Caco-2 (cell line): Measurements from ENCODE around the gene DHRS7C. TPM values are rescaled to one million over a fixed set of nuclear protein-coding genes. Genes with fewer than 3 reads are reported as not detected.

Source experiments
- BruUV-seq: library from RNA; stranded (reverse); fragments of 400-500 nt; replicated peaks from 2 replicates; lab custom pipeline; 2021; lab: Mats Ljungman, UMichigan
- CTCF ChIA-PET: fragments of 300-600 bp; sonication (Branson Sonifier 250); formaldehyde crosslinking; loops from one replicate; lab custom pipeline; 2022; ENCODE audit warnings: antibody characterized with exemption; lab: Charles Lee
- POLR2A ChIA-PET: fragments of 300-600 bp; sonication (Branson Sonifier 250); formaldehyde crosslinking; loops from one replicate; lab custom pipeline; 2022; ENCODE audit warnings: antibody characterized with exemption; lab: Charles Lee
- DNase-seq, 2 experiments: peaks; one replicate each; pipeline versions ENCODE4 v3.0.0 to v3.0.0-alpha.2; 2020 to 2022
- H3K27me3 ChIP-seq: replicated peaks from 2 replicates; pipeline ENCODE4 v1.6.0; 2011; ENCODE audit warnings: low read length; ENCODE audit not compliant: control insufficient read depth, insufficient read depth
- H3K36me3 ChIP-seq: 2 replicates; pipeline ENCODE4 v1.5.1; 2011; ENCODE audit warnings: low read length; ENCODE audit not compliant: control insufficient read depth, insufficient read depth
- H3K4me1 ChIP-seq: fragments of 250-450 bp; sonication (Bioruptor Pico); 2 replicates; pipeline ENCODE4 v1.5.1; 2020; ENCODE audit warnings: mild to moderate bottlenecking
- H3K4me3 ChIP-seq: 2 replicates; pipeline ENCODE4 v1.5.1; 2011; ENCODE audit warnings: low read depth, mild to moderate bottlenecking, control low read depth, low read length
- H3K9me3 ChIP-seq: fragments of 250-450 bp; sonication (Bioruptor Pico); 2 replicates; pipeline ENCODE4 v1.5.1; 2020; ENCODE audit warnings: mild to moderate bottlenecking, moderate library complexity
- H3K27ac Mint-ChIP-seq: one replicate; pipeline ENCODE4 v1.8.0; 2022; ENCODE audit warnings: mixed read lengths; ENCODE audit not compliant: unreplicated experiment
- H3K27me3 Mint-ChIP-seq: one replicate; pipeline ENCODE4 v1.8.0; 2022; ENCODE audit warnings: mixed read lengths; ENCODE audit not compliant: insufficient read depth, unreplicated experiment
- H3K36me3 Mint-ChIP-seq: one replicate; pipeline ENCODE4 v1.8.0; 2022; ENCODE audit warnings: mild to moderate bottlenecking, mixed read lengths; ENCODE audit not compliant: insufficient read depth, unreplicated experiment
- H3K4me1 Mint-ChIP-seq: one replicate; pipeline ENCODE4 v1.8.0; 2022; ENCODE audit warnings: low read depth, mixed read lengths; ENCODE audit not compliant: unreplicated experiment
- H3K4me3 Mint-ChIP-seq: one replicate; pipeline ENCODE4 v1.8.0; 2022; ENCODE audit warnings: mild to moderate bottlenecking, moderate library complexity, mixed read lengths; ENCODE audit not compliant: unreplicated experiment
- H3K9me3 Mint-ChIP-seq: one replicate; pipeline ENCODE4 v1.8.0; 2022; ENCODE audit warnings: mixed read lengths; ENCODE audit not compliant: unreplicated experiment
- CTCF ChIP-seq, 2 experiments: fragments of 200-600 bp in 1 of 2; IDR thresholded peaks; 1 replicate in 1 of 2; 2 replicates in 1 of 2; pipeline versions ENCODE4 v1.5.1 to v1.8.0; 2011 to 2022; ENCODE audit warnings: antibody characterized with exemption in 1 of 2, control low read depth in 1 of 2, inconsistent platforms in 1 of 2, low read depth in 1 of 2, low read length in 1 of 2, mild to moderate bottlenecking in 1 of 2, moderate library complexity in 1 of 2; ENCODE audit not compliant: insufficient read depth in 1 of 2, severe bottlenecking in 1 of 2, unreplicated experiment in 1 of 2
- intact Hi-C: fragments of 100-400 bp; cut with micrococcal nuclease; formaldehyde crosslinking; loops from one replicate; pipeline ENCODE4 v1.10.0; 2022; ENCODE audit not compliant: unreplicated experiment
- total RNA-seq: library from RNA; stranded (reverse); gene quantifications from 2 replicates; pipeline ENCODE4 v1.2.3, GENCODE V29; 2022

DHRS7C gene
- total RNA-seq, 1 experiment from 2014 or later = not detected

GRCh38 chr17:9729034-9729650, 62.2 kb downstream of the DHRS7C start:
- Histone ChIP-seq H3K36me3 (no peaks in the 10 kb centered on the region), H3K27me3 (no peaks in the 10 kb centered on the region), H3K4me3 (no peak overlapping the region), H3K9me3 (no peaks in the 10 kb centered on the region), H3K4me1 (no peaks in the 10 kb centered on the region)
- BruUV-seq = no TSS peak
- intact Hi-C loops = loop anchor here (1.0 kb wide), 1 partner anchor 39 kb away; no protein-coding TSS in a partner anchor
- no peaks in the 10 kb centered on the region for H3K4me1 Mint-ChIP-seq
- no peak overlapping the region for H3K27ac Mint-ChIP-seq
- no peaks in the 10 kb centered on the region for H3K27me3 Mint-ChIP-seq
- POLR2A ChIA-PET = no interaction called here
- H3K4me3 Mint-ChIP-seq = no peak overlapping the region
- H3K9me3 Mint-ChIP-seq = no peaks in the 10 kb centered on the region
- CTCF ChIA-PET = interaction anchor here (1.6 kb wide), 1 partner anchor 39 kb away, joined by 12 read pairs; no protein-coding TSS in a partner anchor
- H3K36me3 Mint-ChIP-seq = peaks cover 5% of the 10 kb centered on the region
- peak; percentile 72 to 82 for TF ChIP-seq CTCF (IDR thresholded peaks at IDR 0.05; ENCODE audit: insufficient read depth in 1 of 2, low read depth in 1 of 2, low read length in 1 of 2, severe bottlenecking in 1 of 2, unreplicated experiment in 1 of 2)
- DNase-seq = peak in 1 of 2 experiments; percentile 20

GRCh38 chr17:9728564-9728963, 62.8 kb downstream of the DHRS7C start:
- DNase-seq = no peak
- POLR2A ChIA-PET = no interaction called here
- H3K4me3 Mint-ChIP-seq = no peak overlapping the region
- H3K27me3 Mint-ChIP-seq = no peaks in the 10 kb centered on the region
- Histone ChIP-seq H3K9me3 (no peaks in the 10 kb centered on the region), H3K36me3 (no peaks in the 10 kb centered on the region), H3K4me3 (no peak overlapping the region), H3K27me3 (no peaks in the 10 kb centered on the region), H3K4me1 (no peaks in the 10 kb centered on the region)
- CTCF ChIA-PET = interaction anchor here (1.1 to 1.6 kb wide), 2 partner anchors 40 to 200 kb away, joined by 3 to 12 read pairs; no protein-coding TSS in a partner anchor
- no peaks in the 10 kb centered on the region for H3K9me3 Mint-ChIP-seq
- no peak overlapping the region for H3K27ac Mint-ChIP-seq
- BruUV-seq = no TSS peak
- H3K4me1 Mint-ChIP-seq = no peaks in the 10 kb centered on the region
- TF ChIP-seq CTCF (IDR thresholded peaks at IDR 0.05; ENCODE audit: insufficient read depth in 1 of 2, low read depth in 1 of 2, low read length in 1 of 2, severe bottlenecking in 1 of 2, unreplicated experiment in 1 of 2) = no peak
- intact Hi-C loops = no loop called here
- H3K36me3 Mint-ChIP-seq = peaks cover 5% of the 10 kb centered on the region

DNA sequence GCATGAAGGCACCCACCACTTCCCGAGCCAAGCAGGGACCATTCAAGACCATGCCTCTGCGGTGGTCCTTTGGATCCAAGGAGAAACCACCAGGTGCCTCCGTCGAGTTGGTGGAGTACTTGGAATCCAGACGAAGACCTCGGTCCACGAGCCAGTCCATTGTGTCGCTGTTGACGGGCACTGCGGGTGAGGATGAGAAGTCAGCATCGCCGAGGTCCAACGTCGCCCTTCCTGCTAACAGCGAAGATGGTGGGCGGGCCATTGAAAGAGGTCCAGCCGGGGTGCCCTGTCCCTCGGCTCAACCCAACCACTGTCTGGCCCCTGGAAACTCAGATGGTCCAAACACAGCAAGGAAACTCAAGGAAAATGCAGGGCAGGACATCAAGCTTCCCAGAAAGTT, 63.4 kb downstream of the DHRS7C start:
- Mint-ChIP-seq H3K9me3 (no peaks in the 10 kb centered on the region), H3K27ac (no peak overlapping the region), H3K4me1 (no peaks in the 10 kb centered on the region), H3K4me3 (no peak overlapping the region), H3K27me3 (no peaks in the 10 kb centered on the region), H3K36me3 (peaks cover 5% of the 10 kb centered on the region)
- H3K4me1 ChIP-seq = no peaks in the 10 kb centered on the region
- no peaks in the 10 kb centered on the region for H3K9me3 ChIP-seq
- BruUV-seq = no TSS peak
- DNase-seq = no peak
- no peaks in the 10 kb centered on the region for H3K36me3 ChIP-seq
- ChIA-PET CTCF (interaction anchor here (1.1 to 1.6 kb wide), 2 partner anchors 40 to 200 kb away, joined by 3 to 12 read pairs; no protein-coding TSS in a partner anchor), POLR2A (no interaction called here)
- H3K27me3 ChIP-seq = no peaks in the 10 kb centered on the region
- no peak overlapping the region for H3K4me3 ChIP-seq
- intact Hi-C loops = no loop called here
- no peak for TF ChIP-seq CTCF (IDR thresholded peaks at IDR 0.05; ENCODE audit: insufficient read depth in 1 of 2, low read depth in 1 of 2, low read length in 1 of 2, severe bottlenecking in 1 of 2, unreplicated experiment in 1 of 2)
